ENCODE data around the gene ZCCHC13.
"Not testable (repeated sequence)": the region's sequence is repeated elsewhere in the genome, so short reads cannot be mapped to it uniquely, and the experiment has no call there.

The ZCCHC13 gene

GRCh38 chrX:74304016-74304415, at the start of gene ZCCHC13:
Gene ZCCHC13 (plus strand): TSS chrX:74304180. CDS start chrX:74304267, 87 bp downstream.
- FAIRE-seq: no peak

- not testable (repeated sequence) for FAIRE-seq
These were observed 45.9 kb upstream of the ZCCHC13 start for GRCh38 chrX:74258111-74258510.

DNA sequence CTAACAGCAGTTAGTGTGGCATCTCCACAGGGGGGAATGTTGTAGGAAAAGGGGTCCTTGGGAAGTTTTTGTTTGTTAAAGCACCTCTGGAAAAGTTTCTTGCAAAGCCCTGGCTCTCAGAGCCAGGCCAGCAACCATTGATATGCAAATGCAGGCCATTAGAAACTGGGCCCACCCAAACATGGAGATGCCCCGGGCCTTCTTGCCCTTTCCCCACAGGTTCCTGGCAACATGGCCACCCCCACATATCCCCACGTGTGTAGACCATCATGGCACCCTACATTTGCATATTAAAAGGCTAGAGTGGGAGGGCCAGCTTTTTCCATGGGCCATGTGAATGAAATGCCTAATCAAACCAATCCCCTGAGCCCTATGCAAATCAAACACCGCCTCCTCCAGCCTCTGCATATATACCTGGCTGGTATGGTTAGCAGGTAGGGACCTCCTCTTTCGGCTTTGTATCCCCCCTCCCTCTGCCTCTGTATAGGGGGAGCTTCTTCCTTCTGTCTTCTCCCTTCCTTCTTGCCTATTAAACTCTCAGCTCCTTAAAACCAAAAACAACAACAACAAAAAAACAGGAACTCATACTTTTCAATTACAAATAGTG, 44.0 kb upstream of the ZCCHC13 start:
- FAIRE-seq: no peak

- no peak for FAIRE-seq
These were observed 41.3 kb upstream of the ZCCHC13 start for GRCh38 chrX:74262452-74263209.

GRCh38 chrX:74270393-74270792, 33.6 kb upstream of the ZCCHC13 start:
- no peak for FAIRE-seq

DNA sequence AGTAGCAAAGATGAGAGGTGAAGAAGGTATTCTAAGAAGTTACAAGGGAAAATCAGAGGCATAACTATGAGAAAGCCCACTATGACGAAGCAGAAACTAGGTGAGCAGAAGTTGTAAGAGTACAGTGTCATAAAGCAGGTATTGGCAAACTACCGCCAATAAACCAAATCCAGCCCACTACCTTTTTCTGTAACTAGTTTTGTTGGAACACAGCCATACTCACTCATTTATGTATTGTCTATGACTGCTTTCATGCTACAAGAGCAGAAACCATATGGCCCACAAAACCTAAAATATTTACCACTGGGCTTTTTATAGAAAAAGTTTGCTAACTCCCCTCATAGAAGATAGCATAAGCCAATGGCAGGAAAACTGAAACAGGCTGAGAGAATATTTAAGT, 31.8 kb upstream of the ZCCHC13 start:
- no peak for FAIRE-seq

GRCh38 chrX:74274516-74274915, 29.5 kb upstream of the ZCCHC13 start:
- FAIRE-seq: no peak

GRCh38 chrX:74277320-74277719, 26.7 kb upstream of the ZCCHC13 start:
- FAIRE-seq: no peak

DNA sequence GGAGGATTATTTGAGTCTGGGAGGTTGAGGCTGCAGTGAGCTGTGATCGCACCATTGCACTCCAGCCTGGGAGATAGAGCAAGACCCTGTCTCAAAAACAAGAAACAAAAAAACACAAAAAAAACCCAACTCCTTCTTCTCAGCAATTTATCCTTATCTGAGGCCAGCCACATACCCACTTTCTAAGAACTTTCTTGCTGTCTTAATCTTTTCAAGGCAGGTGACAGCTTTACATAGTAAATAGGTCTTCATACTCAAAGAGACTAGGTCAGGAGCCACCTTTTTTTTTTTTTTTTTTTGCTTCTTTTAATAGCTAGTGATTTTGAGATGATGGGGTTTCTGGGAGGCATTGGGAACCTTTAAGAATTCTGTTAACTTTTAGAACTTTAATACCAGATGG, 26.1 kb upstream of the ZCCHC13 start:
- no peak for FAIRE-seq

- no peak for FAIRE-seq
These were observed 23.2 kb upstream of the ZCCHC13 start for GRCh38 chrX:74280759-74281158.

DNA sequence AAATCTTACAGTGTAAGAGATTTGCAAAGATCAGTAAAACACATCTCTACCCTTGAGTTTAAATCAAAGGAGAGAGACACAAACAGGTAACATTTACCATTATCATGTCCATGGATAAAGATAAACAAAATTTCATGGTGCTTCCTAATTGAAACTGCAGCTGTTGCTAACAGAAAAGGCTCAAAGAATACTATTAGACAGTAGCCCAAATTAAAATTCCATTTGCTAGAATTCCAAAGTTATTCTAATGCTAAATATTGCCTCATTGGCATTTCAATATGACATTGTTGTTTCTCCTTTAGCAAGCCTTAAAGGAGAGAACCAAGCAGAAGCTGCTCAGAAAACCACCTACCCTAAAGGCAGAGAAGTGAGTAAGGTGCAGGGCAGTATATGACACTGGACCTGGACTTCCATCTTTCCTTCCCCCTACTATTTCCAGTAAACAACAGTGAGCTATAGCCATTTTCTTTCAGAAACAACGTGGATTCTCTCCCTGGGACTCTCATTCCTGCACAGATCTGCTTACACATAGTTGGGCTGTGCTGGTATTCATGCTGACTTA, 19.5 kb upstream of the ZCCHC13 start:
- FAIRE-seq: no peak

GRCh38 chrX:74286950-74287740, 16.8 kb upstream of the ZCCHC13 start:
- no peak for FAIRE-seq

- no peak for FAIRE-seq
These were observed 12.4 kb upstream of the ZCCHC13 start for GRCh38 chrX:74291577-74291963.

GRCh38 chrX:74291964-74292807, 11.8 kb upstream of the ZCCHC13 start:
- FAIRE-seq: peak; percentile 59

GRCh38 chrX:74292808-74293123, 11.2 kb upstream of the ZCCHC13 start:
- FAIRE-seq: no peak

GRCh38 chrX:74293343-74293946, 10.5 kb upstream of the ZCCHC13 start:
- no peak for FAIRE-seq

- FAIRE-seq: no peak
These were observed 8.9 kb upstream of the ZCCHC13 start for GRCh38 chrX:74295101-74295500.

DNA sequence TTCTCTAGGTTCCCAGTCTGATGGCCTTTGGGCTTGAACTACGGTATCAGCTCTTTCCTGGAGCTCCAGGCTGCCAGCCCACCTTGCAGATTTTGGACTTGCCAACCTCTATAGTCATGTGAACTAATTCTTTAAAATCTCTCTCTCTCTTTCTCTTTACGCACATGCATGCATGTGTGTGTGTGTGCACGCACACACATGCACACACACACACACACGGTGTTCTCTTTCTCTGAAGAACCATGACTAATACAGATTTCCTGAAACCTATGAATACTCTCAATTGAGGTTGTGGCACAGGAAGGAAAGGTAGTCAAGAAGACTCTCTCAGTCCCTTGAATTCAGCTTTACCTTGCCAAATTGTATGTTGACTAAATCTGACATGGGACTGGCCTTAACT, 6.2 kb upstream of the ZCCHC13 start:
- FAIRE-seq: no peak

DNA sequence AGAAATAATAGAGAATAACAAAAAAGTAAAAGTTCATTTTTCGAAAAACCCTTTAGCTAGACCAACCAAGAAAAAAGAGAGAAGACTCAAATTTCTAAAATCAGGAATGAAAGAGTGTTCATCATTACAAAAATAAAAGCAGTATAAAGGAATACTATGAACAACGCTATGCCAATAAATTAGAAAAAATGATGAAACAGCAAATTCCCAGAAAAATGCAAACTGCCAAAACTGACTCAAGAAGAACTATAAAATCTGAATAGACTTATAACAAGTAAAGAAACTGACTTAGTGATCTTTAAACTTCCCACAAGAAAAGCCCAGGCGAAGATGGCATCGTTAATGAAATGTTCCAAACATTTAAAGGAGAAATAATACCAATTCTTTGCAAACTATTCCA, 3.1 kb upstream of the ZCCHC13 start:
- FAIRE-seq: no peak

- FAIRE-seq: no peak
These were observed 14.7 kb downstream of the ZCCHC13 start for GRCh38 chrX:74318672-74319071.

GRCh38 chrX:74319321-74319720, 15.3 kb downstream of the ZCCHC13 start:
- FAIRE-seq: not testable (repeated sequence)

GRCh38 chrX:74321191-74321590, 17.2 kb downstream of the ZCCHC13 start:
- FAIRE-seq: no peak

All from G401.6 (cell line).